Stimulated activated CD4-positive, alpha-beta T cell treated with anti-CD3 and anti-CD28 coated beads, Interleukin-4, amount 100 ng/mL, for 24 hours (primary cell): ENCODE measurements around the gene DNAI2.
"Not testable (repeated sequence)": the region's sequence is repeated elsewhere in the genome, so short reads cannot be mapped to it uniquely, and the experiment has no call there.

ENCODE experiments used
- DNase-seq: peaks from one replicate; pipeline ENCODE4 v3.0.0-alpha.2; 2020

The DNAI2 gene

GRCh38 chr17:74245145-74245831 lies 28.7 kb upstream of the DNAI2 start:
- no peak for DNase-seq

DNA sequence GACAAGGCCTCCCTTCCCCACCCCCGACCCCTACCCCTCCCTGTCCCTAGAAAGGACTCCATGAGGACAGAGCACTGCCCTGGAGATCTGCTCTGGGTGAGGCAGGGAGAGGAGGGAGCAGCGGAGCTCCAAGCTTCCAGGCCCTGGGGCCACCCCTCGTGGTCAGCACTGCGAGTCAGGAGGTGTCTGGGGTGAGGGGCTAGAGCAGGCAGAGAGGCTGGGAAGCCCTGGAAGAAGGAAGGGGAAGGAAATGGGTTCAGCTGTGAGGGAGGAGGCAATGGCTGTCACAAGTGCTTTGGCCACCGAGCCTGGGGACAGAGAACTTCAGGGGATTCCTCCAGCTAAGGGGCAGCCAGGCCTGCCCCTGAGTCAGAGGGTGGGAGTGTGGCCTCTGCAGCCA lies 28.2 kb upstream of the DNAI2 start:
- no peak for DNase-seq

DNA sequence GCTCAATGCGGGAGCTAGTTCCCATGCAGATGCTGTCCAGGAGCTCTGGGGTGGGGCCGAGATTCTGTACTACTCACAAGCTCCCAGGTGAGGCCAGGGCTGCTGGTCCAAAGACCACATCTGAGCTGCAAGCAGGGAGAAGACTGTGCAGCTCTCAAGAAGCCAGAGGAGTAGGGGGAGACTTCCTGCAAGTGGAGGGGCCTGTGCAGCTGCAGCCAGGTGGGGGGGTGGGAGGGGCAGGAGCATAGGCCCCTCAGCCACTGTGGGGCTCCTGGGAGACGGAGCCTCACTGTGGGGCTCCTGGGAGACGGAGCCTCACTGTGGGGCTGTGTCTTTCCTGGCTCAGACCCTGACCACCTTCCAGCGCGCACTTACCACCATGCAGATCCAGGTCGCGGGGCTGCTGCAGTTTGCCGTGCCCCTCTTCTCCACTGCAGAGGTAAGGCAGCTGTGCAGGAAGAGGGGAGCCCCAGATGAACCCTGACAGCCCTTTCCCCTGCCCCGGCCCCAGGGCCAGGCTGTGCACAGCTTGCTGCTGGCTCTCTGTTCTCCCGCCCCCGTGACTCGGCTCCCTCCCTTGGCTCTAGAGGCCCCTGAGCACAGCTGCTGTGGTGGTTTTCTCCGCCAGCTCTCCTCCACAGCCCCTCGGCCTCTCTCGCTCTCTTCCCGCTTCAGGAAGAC lies 24.3 kb upstream of the DNAI2 start:
- DNase-seq: no peak

DNA sequence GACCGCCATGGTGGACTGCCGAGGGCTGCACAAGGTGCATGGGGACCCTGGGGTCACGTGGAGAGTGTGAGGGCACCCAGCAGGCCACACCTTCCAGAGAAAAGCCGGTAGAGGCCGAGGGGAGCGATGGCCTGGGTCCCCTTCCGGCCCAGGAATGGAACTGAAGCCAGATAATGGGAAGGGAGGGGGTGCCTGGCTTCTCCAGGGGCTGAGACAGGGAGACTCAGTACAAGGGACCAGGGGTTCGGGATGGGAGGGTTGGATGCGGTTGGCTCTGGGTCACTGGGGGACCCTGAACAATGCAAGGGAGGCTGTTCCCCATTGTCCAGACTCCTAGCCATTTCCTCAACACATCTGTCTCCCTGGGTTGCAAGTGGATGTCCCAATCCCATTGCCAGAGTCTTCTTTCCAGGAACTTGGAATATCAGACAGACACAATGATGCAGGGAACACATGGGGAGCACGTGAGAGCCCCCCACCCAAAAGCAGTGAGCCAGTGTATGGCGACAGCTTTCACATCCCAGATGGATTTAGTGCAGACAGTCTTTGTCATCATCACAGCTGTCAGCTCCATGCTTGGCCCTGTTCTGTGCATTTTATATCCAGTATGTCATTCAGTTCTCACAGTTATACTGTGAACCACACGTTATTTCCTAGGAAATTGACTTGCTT lies 23.6 kb upstream of the DNAI2 start:
- DNase-seq: no peak

- DNase-seq: no peak
These were observed 23.0 kb upstream of the DNAI2 start for GRCh38 chr17:74251051-74251450.

DNA sequence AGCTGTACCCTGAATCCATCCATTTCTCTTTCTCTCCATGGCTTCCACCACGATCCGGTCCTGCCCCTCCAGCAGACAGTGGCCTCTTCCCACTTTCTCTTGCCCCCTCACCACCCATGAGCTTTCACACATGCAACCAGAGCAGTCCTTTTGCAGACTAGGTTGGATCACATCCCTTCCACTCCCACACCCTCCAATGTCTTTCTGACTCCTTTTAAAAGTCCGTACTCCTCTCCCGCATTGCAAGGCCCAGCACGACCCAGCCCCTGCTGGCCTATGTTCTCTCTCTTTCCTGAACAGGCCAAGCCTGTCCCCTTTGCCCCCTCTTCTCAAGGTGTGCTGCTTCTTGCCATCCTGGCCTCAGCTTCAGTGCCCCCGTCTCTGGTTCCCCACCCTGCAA lies 22.5 kb upstream of the DNAI2 start:
- no peak for DNase-seq

GRCh38 chr17:74252211-74252610 lies 21.8 kb upstream of the DNAI2 start:
- no peak for DNase-seq

- no peak for DNase-seq
These were observed 21.0 kb upstream of the DNAI2 start for GRCh38 chr17:74253036-74253435.

DNA sequence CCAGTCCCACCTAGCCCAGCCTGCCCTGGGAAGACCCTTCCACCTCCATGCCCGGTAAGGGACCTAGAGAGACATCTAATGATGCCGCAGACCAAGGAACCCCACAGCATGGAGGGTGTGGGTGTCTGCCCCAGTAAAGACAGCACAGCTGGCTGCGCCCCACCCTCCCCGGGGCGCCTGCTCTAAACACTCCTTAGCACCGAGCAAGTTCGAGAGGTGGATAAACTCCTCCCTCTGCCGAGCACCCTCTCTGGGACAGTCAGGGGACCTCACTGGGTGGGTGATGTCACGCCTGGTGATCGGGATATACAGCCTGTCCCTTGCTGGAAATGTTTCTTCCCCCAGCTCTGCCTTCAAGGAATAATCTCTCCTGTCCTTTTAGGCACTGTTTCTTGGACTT lies 16.7 kb upstream of the DNAI2 start:
- DNase-seq: no peak

GRCh38 chr17:74259667-74260524 lies 14.1 kb upstream of the DNAI2 start:
- no peak for DNase-seq

DNA sequence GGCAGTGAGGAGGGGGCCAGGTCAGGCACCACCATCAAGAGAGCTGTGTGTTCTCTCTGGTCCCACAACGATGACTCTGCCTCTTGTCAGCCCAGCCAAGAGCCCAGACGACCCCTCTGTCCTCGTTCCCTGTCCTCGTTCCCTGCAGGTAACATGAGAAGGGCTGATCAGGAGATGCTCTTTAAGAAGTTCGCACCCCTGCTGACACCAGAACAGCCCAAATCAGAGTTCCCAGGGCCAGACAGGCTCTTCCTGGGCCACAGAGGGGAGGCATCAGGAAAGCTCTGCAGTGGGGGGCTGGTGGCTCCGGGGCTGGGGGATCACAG lies 13.5 kb upstream of the DNAI2 start:
- DNase-seq: no peak

DNA sequence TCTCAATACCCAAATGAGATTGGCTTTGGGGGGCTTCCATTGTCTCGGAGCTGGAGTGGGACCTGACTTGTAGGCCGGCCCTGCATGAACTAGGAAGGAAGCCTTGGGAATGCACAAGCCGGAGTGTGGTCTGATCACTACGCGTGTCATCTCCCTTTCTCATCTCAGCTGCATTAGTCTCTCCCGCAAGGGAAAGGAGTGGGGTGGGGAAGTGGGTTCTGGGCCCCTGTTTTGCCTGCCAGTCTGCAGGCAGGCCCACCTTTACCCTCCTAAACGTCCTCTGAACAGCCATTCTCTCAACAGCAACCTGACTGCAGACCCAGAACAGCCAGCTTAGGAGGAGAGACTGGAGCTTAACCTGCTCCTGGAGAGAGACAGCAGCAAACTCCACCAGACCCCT lies 11.4 kb upstream of the DNAI2 start:
- DNase-seq: no peak

DNA sequence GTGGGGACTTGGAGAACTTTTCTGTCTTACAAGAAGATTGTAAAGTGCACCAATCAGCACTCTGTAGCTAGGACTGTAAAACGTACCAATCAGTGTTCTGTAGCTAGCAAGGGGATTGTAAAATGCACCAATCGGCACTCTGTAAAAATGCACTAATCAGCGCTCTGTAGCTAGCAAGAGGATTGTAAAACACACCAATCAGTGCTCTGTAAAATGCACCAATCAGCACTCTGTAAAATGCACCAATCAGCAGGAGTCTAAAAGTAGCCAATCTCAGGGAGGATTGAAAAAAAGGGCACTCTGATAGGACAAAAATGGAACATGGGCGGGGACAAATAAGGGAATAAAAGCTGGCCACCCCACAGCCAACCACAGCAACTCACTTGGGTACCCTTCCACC lies 7.0 kb upstream of the DNAI2 start:
- DNase-seq: not testable (repeated sequence)

DNA sequence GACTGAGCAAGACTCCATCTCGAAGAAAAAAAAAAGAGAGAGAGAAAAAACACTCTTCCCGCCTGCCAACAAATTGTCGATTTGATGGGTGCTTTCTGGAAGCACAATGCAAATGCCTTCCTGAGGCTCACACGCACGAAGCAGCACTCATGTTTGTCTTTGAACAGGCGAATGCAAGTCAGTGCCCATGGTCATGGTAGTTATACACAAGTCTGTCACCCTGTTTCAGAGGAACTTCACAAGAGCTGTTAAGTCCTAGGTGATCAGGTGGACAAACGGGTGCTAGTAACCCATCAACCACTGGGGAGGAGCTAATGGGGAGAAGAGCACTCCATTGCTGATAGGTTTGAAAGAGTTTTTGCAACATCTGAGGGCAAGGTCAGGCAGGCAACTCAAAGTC lies 6.5 kb upstream of the DNAI2 start:
- no peak for DNase-seq

- DNase-seq: no peak
These were observed 6.0 kb upstream of the DNAI2 start for GRCh38 chr17:74267987-74268499.

GRCh38 chr17:74268558-74268957 lies 5.5 kb upstream of the DNAI2 start:
- no peak for DNase-seq

- DNase-seq: no peak
These were observed 3.7 kb upstream of the DNAI2 start for GRCh38 chr17:74270333-74270732.

- no peak for DNase-seq
These were observed 2.8 kb upstream of the DNAI2 start for GRCh38 chr17:74271281-74271680.

- no peak for DNase-seq
These were observed 2.0 kb upstream of the DNAI2 start for GRCh38 chr17:74271901-74272561.

DNA sequence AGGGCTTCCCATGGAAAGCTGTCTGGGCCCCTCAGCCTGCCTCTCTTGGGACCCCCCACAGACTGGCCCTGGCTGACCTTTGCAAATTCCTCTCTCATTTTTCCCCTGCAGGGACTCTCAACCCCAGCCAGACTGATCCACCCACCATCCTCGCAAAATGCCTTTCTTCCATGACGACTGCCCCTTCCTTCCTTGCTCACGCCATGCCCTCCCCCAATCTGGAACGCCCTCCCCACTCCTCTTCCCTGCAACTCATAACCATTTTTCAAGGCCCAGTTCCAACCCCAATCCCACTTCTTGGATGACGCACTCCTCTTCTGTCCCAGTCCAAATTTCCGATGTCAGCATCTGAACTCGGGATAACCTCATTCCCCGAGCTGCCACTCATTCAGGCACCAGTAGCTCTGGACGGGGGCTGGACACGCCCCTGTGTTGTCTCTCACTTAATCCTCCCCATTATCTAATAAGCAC lies 1.3 kb upstream of the DNAI2 start:
- no peak for DNase-seq

GRCh38 chr17:74274709-74275340 lies 791 bp downstream of the DNAI2 start:
- no peak for DNase-seq

DNA sequence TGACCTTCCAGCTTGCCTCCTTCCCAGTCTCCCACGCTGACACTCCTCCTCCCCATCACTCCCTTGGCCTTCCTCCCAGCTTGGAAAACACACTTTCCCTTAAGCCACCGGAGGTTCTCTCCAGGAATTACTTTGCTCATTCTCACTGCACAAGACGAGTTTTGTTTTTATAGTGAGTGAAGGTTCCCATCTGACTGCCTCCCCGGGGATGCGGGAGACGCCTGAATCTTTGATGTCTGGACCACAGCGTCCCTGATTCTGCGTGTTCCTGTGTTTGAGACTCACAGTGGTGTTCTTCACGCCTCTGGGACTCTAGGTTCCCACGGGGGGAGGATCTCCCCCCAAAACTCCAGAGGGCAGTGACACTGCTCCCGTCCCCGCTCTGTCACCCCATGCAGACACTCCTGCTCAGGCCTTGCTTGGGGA lies 2.0 kb downstream of the DNAI2 start:
- no peak for DNase-seq
